HG02840 (cell line): Measurements from ENCODE around the gene ABCB8.
A peak's percentile ranks its signal among the peaks of the same experiment; 100 is the strongest.

ENCODE experiments used
- ATAC-seq: cut with Tn5 transposase; IDR thresholded peaks from one replicate; pipeline ENCODE4 v1.9.1; 2021; ENCODE audit warnings: mild to moderate bottlenecking, moderate library complexity, moderate number of reproducible peaks; ENCODE audit not compliant: unreplicated experiment, low FRiP score

Gene ABCB8

GRCh38 chr7:151028131-151028947, at the start of gene ABCB8:
Gene ABCB8 (plus strand): TSS chr7:151028450. CDS start chr7:151028516, 66 bp downstream.
- ATAC-seq: peak; percentile 97

- no peak for ATAC-seq
Observed at GRCh38 chr7:150979713-150980390, 48.4 kb upstream of the ABCB8 start.

DNA sequence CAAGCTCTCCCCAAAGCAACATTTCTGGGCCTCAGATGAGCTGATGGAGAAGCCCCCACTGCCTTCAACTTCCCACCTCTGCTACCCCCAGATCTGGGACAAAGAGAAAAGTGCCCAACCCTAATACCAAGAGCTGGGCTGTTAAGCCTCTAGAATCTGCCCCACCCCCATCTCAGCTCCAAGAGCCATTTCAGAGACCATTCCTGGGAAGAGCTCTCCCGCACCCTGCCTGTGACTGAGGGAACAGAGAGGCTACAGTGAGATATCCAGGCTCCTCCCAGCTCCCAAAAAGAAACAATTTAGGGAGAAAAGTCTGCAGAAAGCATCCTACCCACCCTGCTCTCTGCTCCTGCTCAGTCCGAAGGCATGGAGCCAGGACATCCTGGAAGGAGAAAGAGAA, 47.6 kb upstream of the ABCB8 start:
- ATAC-seq: no peak

GRCh38 chr7:150981644-150982043, 46.6 kb upstream of the ABCB8 start:
- no peak for ATAC-seq

DNA sequence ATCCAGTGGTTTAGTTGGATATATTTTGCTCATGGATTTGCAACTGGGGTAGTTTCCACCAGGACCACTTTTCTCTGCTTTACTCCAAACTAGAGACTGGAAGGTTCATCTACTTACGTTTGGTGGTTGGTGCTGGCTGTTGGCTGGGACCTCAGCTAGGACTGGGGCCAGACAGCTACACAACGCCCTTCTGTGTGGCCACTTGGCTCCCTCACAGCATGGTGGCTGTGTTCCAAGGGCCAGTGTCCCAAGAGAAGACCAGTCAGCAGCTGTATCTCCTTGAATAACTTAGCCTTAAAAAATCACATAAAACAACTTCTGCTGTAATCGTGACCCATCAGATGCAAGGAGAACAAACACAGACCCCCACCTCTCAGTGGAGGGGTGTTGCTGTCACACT, 45.9 kb upstream of the ABCB8 start:
- no peak for ATAC-seq

GRCh38 chr7:150983893-150984368, 44.3 kb upstream of the ABCB8 start:
- no peak for ATAC-seq

DNA sequence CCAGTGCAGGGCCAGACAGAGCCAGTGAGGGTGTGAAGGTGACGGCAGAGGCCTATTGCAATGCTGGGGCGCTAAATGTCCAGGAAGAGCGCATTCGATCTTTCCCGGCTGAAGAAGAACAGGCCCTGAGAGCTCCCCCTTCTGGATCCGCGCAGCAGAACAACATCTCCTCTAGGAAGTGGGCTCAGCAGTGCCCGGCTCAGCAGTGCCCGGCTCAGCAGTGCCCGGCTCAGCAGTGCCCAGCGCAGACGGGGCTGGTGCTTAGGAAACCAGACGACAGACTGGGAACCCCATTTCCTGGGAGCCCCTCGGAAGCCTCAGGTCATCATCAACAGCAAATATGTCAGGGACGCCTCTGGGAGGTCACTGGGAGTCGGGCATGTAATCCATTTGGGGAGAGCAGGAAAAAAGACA, 42.1 kb upstream of the ABCB8 start:
- ATAC-seq: no peak

GRCh38 chr7:150986556-150986955, 41.7 kb upstream of the ABCB8 start:
- no peak for ATAC-seq

DNA sequence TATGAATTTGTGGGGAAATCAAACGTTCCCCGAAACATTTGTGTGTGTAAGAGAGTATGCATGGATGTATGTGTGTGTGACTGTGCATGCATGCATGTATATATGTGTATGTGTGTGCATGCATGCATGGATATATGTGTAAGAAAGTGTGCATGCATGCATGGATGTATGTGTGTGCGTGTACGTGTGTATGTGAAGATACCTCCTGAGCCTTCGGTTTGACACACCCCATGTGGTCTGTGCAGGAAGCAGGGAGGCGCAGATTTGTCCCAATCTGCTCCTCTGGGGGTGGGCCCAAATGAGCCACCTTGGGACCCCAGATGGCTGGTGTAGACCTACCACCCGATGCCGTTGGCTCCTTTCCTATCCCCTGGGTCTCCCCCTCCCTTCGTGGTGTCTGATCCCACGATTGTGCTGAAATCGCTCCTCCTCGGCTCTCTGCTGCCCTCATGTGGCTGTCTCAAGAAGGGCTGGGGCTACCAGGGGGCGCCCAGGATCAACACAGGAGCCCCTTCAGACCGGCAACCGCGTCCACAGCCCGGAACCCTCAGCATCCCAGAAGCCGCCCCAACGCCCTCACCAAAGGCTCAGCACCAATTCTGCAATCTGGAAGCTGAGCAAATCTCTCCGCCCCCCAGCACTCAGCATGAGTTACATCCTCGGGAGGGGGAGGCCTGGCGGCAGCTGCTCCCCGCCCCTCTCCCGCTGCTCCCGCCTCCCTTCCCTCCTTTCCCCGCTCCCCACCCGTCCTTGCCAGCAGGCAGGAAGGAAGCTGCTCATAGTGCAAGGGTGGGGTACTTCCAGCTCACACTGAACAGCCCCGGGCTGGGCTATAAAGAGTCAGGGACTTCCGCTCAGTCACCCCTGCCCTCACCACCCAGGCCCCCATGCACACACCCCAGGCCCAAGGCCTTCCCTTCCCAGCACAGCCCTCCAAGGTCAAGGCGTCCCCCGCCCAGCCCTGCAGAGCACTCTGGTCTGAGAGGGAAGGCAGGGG, 39.7 kb upstream of the ABCB8 start:
- no peak for ATAC-seq

GRCh38 chr7:150989456-150989855, 38.8 kb upstream of the ABCB8 start:
- ATAC-seq: no peak

GRCh38 chr7:150990416-150991186, 37.6 kb upstream of the ABCB8 start, which contains the start of gene NOS3:
Gene NOS3 (plus strand): TSS chr7:150991017. CDS start chr7:150993804, 2,787 bp downstream.
- no peak for ATAC-seq

DNA sequence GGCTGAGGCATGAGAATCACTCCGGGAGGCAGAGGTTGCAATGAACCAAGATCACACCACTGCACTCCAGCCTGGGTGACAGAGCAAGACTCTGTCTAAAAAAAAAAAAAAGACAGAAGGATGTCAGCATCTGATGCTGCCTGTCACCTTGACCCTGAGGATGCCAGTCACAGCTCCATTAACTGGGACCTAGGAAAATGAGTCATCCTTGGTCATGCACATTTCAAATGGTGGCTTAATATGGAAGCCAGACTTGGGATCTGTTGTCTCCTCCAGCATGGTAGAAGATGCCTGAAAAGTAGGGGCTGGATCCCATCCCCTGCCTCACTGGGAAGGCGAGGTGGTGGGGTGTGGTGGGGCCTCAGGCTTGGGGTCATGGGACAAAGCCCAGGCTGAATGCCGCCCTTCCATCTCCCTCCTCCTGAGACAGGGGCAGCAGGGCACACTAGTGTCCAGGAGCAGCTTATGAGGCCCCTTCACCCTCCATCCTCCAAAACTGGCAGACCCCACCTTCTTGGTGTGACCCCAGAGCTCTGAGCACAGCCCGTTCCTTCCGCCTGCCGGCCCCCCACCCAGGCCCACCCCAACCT, 36.1 kb upstream of the ABCB8 start:
- ATAC-seq: no peak

- ATAC-seq: no peak
Observed at GRCh38 chr7:150992833-150993302, 35.4 kb upstream of the ABCB8 start.

DNA sequence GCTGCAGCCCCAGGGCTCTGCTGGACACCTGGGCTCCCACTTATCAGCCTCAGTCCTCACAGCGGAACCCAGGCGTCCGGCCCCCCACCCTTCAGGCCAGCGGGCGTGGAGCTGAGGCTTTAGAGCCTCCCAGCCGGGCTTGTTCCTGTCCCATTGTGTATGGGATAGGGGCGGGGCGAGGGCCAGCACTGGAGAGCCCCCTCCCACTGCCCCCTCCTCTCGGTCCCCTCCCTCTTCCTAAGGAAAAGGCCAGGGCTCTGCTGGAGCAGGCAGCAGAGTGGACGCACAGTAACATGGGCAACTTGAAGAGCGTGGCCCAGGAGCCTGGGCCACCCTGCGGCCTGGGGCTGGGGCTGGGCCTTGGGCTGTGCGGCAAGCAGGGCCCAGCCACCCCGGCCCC, 34.7 kb upstream of the ABCB8 start:
- no peak for ATAC-seq

- ATAC-seq: no peak
Observed at GRCh38 chr7:150994141-150994837, 34.0 kb upstream of the ABCB8 start.

- no peak for ATAC-seq
Observed at GRCh38 chr7:150994838-150995510, 33.3 kb upstream of the ABCB8 start.

GRCh38 chr7:150996376-150997074, 31.7 kb upstream of the ABCB8 start:
- no peak for ATAC-seq
